HG02884 (cell line): ENCODE results near the gene CRLF1.
"Not testable (repeated sequence)": the region's sequence is repeated elsewhere in the genome, so short reads cannot be mapped to it uniquely, and the experiment has no call there.

ENCODE experiments used
- ATAC-seq: cut with Tn5 transposase; IDR thresholded peaks from one replicate; pipeline ENCODE4 v1.9.1; 2021; ENCODE audit warnings: mild to moderate bottlenecking, moderate library complexity; ENCODE audit not compliant: unreplicated experiment

CRLF1 gene

DNA sequence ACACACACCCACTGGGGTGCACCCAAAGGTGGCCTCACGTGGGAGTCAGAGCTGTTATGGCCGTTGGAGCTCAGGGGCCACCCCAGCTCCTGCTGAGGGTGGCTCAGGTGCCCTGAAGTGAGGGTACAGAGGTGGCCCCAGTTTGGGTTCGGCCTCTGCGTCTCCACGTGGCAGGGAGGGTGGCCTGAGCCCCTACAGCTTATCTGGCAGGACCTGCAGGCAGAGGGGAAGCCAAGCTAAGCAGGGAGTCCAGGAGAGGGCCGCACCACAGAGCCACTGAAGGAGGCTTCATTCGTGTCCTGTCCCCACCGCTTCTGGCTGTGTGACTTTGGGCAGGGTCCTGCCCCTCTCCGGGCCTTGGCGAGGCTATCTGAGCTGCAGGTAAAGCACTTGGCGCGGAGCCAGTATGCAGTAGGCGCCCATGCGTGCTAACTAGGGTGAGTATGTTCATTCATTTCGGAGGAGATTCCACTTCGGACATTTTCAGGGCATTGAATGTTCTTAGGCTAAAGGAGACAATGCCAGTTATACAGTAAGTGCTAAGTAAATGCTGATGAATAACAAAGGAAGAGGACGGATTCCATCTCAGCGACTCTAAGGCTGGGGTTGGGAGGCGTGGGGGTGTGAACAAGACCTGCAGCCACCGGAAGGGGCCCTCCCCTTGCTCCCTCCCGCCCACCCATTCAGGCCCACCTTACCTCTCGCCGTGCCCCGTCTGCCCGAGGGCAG, 13.1 kb downstream of the CRLF1 start:
- no peak for ATAC-seq

GRCh38 chr19:18592732-18593131, 13.9 kb downstream of the CRLF1 start:
- not testable (repeated sequence) for ATAC-seq

- no peak for ATAC-seq
Measured at GRCh38 chr19:18591735-18592385, 14.7 kb downstream of the CRLF1 start.

GRCh38 chr19:18590273-18591272, 16.0 kb downstream of the CRLF1 start:
- ATAC-seq: no peak

DNA sequence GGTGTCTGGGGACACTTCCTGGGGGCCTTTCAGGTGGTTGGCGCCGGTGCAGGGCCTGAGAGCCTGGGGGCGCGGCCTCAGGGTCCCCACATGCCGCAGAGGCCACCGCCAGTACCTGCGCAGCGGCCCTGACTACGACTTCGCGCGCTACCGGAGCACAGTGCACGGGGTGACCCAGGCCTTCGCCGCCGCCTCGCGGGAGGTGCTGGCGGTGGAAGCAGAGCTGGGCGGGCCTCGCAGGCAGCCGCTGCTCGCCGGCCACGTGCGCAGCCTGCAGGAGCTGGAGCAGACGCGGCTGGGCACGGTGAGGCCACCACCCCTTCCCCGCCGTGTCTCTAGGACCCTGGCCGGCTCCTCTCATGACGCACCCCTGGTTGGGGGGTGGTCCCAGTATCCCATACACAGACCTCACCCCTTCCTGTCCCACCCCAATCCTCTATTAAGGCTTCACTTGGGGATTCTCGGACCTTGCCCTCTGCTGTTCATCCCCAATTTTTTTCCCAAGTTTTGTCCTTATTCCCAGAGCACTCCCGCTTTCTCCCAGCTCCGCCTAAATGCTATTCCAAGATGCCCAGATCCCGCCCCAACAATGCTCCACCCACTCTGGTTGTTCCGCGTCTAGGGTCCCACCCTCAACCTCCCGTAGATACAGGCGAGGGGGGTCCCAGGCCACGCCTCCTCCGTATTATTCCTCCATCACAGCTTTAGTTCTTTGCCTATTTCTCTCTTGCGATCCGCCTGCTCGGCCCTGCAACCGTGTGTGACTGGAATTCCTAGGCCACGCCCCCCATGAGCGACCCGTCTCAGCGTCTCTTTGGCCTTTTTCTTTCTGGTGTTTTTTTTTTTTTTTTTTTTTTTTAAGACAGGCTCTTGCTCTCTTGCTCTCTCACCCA, 17.0 kb downstream of the CRLF1 start:
- peak; percentile 24 for ATAC-seq

DNA sequence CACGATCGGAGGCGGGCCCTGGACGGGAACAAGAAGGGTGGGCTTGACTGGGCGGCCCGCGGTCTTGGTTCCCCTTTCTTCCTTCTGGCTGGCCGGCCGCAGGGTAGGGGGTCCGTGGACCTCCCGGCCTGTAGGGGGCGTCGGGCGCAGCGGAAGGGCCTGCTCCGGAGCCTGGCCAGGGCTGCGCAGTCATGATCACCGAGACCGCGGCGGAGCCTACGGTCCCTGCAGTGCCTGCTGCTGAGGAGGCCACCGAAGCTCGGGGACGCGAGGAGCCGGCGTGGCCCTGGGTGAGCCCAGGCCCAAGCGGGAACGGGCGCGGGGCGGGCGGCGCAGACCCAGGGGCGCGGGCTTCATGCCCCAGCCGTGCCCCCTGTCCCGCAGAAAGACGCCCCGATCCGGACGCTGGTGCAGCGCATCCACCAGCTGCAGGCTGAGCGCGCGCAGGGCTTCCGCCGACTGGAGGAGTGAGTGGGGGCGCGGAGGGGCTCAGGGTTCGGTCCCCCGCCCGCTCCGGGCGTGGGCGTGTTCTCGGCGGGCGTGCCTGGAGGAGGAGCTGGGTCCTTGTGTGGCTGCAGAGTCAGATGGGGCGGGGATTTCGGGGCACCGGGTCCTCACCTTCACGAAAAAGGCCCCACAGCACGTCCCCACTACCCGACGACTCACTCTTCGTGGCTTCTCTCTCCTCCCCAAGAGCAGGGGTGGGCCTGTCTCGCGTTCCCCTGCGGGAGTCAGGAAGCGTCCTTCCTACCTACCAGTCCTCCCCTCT, 17.8 kb downstream of the CRLF1 start, which contains the start of gene REX1BD:
Gene REX1BD, plus strand, starts transcription at position 188 of the 769 bp plus-strand sequence. Its CDS starts 4 bp downstream, at position 192.
- peak; percentile 69 for ATAC-seq

DNA sequence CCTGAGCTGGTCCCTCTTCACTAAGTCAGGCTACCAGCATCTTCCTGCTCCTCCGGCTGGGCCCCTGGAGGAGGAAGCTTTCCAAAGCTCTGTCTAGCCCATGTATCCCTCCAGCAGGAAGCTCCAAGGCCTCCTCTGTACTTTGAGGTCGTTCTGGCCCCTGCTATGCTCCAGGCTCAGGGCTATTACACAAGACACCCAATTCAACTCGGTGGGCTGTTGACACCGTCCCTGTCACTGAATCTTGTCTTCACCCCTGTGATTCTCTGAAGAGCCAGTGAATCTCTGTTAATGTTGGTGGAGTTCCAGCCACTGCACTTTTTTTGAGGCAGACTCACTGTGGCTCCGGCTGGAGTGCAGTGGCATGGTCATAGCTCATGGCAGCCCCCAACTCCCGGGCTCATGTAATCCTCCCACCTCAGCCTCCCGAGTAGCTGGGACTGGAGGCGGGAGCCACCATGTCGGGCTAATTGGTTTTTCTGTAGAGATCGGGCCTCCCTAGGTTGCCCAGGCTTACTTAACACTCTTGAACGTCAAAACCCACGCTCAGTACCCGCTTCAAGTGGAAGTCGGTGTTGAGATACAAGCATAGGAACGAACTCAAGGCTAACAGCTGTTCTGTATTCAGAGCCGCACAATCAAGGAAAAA, 18.5 kb downstream of the CRLF1 start:
- no peak for ATAC-seq

- no peak for ATAC-seq
Measured at GRCh38 chr19:18587561-18587960, 19.0 kb downstream of the CRLF1 start.

DNA sequence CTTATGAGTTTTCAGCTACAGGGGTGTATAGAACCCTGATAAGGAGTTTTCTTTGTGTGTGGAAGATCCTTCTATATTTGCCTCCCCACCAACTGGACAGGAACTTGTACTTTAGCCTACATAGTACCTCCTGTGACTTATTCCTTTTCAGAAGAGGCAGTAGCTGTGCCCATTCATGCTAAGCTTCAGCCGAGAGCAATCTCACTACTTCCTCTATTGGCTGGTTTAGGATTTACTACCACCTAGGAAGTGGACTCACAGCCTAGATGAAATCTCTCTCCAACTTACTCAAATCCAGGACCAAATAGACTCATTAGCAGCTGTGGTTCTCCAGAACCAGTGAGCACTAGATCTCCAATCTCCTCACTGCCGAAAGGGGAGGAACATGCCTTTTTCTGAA, 20.3 kb downstream of the CRLF1 start:
- no peak for ATAC-seq

GRCh38 chr19:18580311-18580710, 26.3 kb downstream of the CRLF1 start:
- no peak for ATAC-seq

- ATAC-seq: no peak
Measured at GRCh38 chr19:18577365-18577914, 29.2 kb downstream of the CRLF1 start.

DNA sequence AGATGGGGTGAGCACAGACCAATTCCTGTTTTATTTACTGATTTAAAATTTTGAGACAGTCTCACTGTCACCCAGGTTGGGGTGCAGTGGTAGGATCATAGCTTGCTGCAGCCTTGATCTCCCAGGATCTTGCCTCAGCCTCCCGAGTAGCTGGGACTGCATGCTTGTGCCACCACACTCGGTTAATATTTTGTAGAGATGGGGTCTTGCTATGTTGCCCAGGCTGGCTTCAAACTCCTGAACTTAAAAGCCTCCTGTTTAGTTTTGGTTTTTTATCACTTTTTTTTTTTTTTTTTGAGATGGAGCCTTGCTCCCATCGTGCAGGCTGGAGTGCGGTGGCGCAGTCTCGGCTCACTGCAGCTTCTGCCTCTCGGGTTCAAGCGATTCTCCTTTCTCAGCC, 30.2 kb downstream of the CRLF1 start:
- ATAC-seq: no peak

DNA sequence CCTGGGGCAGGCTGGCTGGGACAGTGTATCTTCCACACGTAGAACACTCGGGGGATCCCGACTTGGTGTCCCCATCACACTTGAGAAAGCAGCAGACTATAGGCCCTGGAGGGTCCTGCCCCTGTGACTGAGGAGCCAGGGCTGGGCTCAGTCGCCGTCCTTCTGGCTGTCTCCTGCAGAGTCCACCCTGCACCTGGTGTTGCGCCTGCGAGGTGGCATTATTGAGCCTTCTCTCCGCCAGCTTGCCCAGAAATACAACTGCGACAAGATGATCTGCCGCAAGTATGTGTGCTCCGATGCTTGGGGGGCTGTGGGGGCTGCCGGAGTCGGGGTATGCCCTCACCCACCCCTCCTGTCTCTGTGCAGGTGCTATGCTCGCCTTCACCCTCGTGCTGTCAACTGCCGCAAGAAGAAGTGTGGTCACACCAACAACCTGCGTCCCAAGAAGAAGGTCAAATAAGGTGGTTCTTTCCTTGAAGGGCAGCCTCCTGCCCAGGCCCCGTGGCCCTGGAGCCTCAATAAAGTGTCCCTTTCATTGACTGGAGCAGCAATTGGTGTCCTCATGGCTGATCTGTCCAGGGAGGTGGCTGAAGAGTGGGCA, 31.8 kb downstream of the CRLF1 start:
- no peak for ATAC-seq

DNA sequence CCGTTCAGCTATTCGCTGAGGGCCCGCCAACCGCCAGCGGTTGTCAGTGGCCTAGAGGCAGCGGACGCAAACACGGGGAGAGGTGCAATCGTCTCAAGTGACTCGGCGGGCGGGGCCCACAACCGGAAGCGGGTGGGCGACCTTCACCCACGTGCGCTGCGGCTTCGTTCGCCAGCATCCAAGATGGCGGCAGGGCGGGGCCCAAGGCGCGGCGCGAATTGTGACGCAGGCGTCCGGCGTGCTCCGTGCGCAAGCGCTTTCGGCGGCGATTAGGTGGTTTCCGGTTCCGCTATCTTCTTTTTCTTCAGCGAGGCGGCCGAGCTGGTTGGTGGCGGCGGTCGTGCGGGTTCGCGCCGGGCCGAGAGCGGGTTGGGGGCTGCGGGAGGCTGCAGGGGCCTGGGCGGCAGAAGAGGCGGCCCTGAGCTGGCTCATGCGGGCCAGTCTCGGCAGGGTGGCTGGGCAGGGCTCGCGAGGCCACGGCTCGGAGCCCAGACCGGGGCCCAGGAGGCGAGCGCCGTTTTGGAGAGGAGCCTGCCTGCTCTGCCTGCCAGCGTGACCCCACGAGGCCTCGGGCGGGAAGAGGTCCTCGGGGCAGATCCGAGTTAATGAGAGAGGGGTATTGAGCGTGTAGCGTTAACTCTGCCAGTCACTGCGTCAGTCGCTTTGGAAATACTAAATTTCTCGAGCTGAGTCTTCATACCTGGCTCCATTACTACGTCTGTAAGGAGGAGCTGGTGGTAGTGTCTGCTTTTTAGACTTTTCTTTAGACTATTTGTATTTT, 34.8 kb downstream of the CRLF1 start, which contains the start of gene UBA52:
Gene UBA52, plus strand, starts transcription at position 294 of the 781 bp plus-strand sequence. CDS start 1,444 bp downstream, outside the sequence.
- ATAC-seq: peak; percentile 80

DNA sequence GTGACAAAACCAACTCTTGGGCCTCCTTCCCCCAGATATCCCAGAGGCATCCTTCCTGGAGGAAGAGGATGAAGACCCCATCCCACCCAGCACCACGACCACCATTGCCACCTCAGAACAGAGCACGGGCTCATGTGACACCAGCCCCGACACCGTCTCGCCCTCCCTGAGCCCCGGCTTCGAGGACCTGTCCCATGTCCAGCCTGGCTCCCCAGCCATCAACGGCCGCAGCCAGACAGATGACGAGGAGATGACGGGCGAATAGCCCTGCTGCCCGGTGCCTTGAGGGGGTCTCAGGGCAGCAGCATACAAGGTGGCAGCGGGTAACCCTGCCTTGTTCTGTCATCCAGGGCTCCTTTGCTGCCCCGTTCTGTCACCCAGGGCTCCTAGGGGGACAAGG, 38.2 kb downstream of the CRLF1 start:
- ATAC-seq: no peak

- no peak for ATAC-seq
Measured at GRCh38 chr19:18566953-18567352, 39.6 kb downstream of the CRLF1 start.

DNA sequence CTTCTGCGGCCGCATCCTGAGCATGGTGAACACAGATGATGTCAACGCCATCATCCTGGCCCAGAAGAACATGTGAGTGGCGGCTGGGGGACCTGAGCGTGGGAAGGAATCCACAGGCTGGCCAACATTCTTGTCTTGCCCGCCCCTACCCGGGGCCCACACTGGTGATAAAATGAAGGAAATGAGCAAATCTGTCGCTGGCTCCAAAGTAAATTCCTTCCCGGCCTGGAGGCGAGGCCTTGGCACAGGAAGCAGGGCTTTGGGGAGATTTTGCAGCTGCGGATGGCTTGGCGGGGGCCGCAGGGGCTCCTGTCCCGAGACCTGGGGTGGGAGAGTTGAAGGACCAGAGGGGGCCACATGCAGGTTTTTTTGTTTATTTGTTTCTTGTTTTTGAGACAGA, 44.5 kb downstream of the CRLF1 start:
- no peak for ATAC-seq
